Body of pancreas (tissue), 4 donors: ENCODE results near the gene TGM4. TPM values are rescaled to one million over a fixed set of nuclear protein-coding genes. Genes with fewer than 3 reads are reported as not detected.

Experiments
- ATAC-seq: fragments of 150-250 bp; one replicate; pipeline ENCODE4 v1.9.1; 2016
- DNase-seq, 4 donors: peaks; one replicate each; pipeline ENCODE4 v3.0.0-alpha.2; 2019
- H3K27ac ChIP-seq, 4 donors: fragments of 200-600 bp; sonication (generic); 1 replicate in 3 of 4; 2 replicates in 1 of 4; pipeline versions ENCODE4 v1.5.1 to v1.6.1; 2016 to 2019; ENCODE audit warnings: mild to moderate bottlenecking in 1 of 4, mixed read lengths in 1 of 4, moderate library complexity in 1 of 4
- H3K27me3 ChIP-seq, 2 donors: fragments of 200-600 bp; sonication (generic); one replicate each; pipeline ENCODE4 v1.6.0; 2016; ENCODE audit warnings: mild to moderate bottlenecking in 1 of 2
- H3K36me3 ChIP-seq, 2 donors: fragments of 200-600 bp; sonication (generic); replicated peaks in 1 of 2; 2 replicates each; pipeline ENCODE4 v1.5.1; 2016; ENCODE audit warnings: low read depth in 2 of 2; ENCODE audit not compliant: insufficient read depth in 1 of 2
- H3K4me1 ChIP-seq: fragments of 200-600 bp; sonication (generic); one replicate; pipeline ENCODE4 v1.6.0; 2016
- H3K4me3 ChIP-seq, 2 donors: fragments of 200-600 bp; sonication (generic); 1 replicate in 1 of 2; 2 replicates in 1 of 2; pipeline ENCODE4 v1.5.1; 2016 to 2019
- H3K9me3 ChIP-seq, 3 donors: fragments of 200-600 bp; sonication (generic); 1 replicate in 2 of 3; 2 replicates in 1 of 3; pipeline ENCODE4 v1.5.1; 2016
- CTCF ChIP-seq, 7 experiments: fragments of 450-650 bp in 4 of 7; fragments of 200-600 bp in 3 of 7; sonication (generic) in 3 of 7; IDR thresholded peaks; one replicate each; pipeline ENCODE4 v1.5.1; 2016 to 2019; ENCODE audit warnings: antibody characterized with exemption in 7 of 7
- POLR2A ChIP-seq, 3 donors: fragments of 450-650 bp; IDR thresholded peaks; one replicate each; pipeline ENCODE4 v1.6.1; 2016; ENCODE audit warnings: antibody characterized with exemption in 3 of 3, mild to moderate bottlenecking in 2 of 3
- WGBS, 2 donors: methylation state at CpG; one replicate each; pipeline ENCODE4 v1.1.5; 2017; 5-methylcytosine and 5-hydroxymethylcytosine counted together
- intact Hi-C: fragments of 100-400 bp; cut with DNase I; formaldehyde crosslinking; loops from one replicate; pipeline ENCODE4 v1.15.1; 2023
- total RNA-seq, 2 donors: library from RNA; depleted of rRNA; stranded (reverse); fragments of >200 nt; gene quantifications; one replicate each; pipeline ENCODE4 v1.1.0, GENCODE V29; 2016

The TGM4 gene
- total RNA-seq, 2 donors from 2014 or later = not detected

- Histone ChIP-seq H3K4me3 (no peak overlapping the region), H3K9me3 (no peaks in the 10 kb centered on the region), H3K27ac (no peak overlapping the region), H3K36me3 (no peaks in the 10 kb centered on the region), H3K27me3 (no peaks in the 10 kb centered on the region), H3K4me1 (no peaks in the 10 kb centered on the region)
- 70 to 79% methylated on average over 3 of the region's 3 CpGs for WGBS, 2 donors
- intact Hi-C loops = no loop called here
- ATAC-seq (no peak), DNase-seq (no peak)
- TF ChIP-seq POLR2A (IDR thresholded peaks at IDR 0.05) = no peak
- no peak for TF ChIP-seq CTCF (IDR thresholded peaks at IDR 0.05)
Measured at GRCh38 chr3:44892689-44893088, 18.3 kb downstream of the TGM4 start.

DNA sequence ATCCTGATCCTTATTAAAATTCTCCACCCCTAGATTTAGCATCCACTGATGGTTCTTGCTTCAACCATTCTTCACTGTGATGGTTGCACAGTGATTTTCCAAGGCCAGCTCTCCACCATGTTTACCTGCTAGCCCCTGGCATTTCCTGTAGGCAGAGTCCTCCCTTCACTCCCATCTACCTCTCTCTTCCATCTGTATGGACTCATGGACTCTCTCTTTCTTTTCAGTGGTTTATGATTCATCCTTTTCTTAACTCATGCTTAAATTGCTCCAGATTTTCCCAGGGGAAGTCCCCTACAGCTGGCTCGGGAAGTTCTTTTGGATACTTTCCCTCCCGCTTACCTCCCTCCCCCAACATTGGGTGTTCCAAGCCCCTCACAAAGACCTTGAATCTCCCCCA is 18.7 kb downstream of the TGM4 start:
- no peak for ATAC-seq
- Histone ChIP-seq H3K36me3 (no peaks in the 10 kb centered on the region), H3K27me3 (no peaks in the 10 kb centered on the region), H3K4me1 (no peaks in the 10 kb centered on the region), H3K4me3 (no peak overlapping the region), H3K9me3 (no peaks in the 10 kb centered on the region), H3K27ac (no peak overlapping the region)
- intact Hi-C loops = no loop called here
- no peak for DNase-seq
- 55 to 68% methylated on average over 2 of the region's 2 CpGs for WGBS, 2 donors
- no peak for TF ChIP-seq CTCF (IDR thresholded peaks at IDR 0.05)
- TF ChIP-seq POLR2A (IDR thresholded peaks at IDR 0.05) = no peak

- TF ChIP-seq CTCF (IDR thresholded peaks at IDR 0.05) (no peak), POLR2A (IDR thresholded peaks at IDR 0.05) (no peak)
- no peaks in the 10 kb centered on the region for H3K4me1 ChIP-seq
- no peak overlapping the region for H3K27ac ChIP-seq
- 21 to 40% methylated on average over 3 to 5 of the region's 5 CpGs for WGBS, 2 donors
- DNase-seq = no peak
- no peak for ATAC-seq
- no peak overlapping the region for H3K4me3 ChIP-seq
- H3K36me3 ChIP-seq = no peaks in the 10 kb centered on the region
- H3K27me3 ChIP-seq = no peaks in the 10 kb centered on the region
- no peaks in the 10 kb centered on the region for H3K9me3 ChIP-seq
- intact Hi-C loops = no loop called here
Measured at GRCh38 chr3:44894485-44894884, 20.1 kb downstream of the TGM4 start.

DNA sequence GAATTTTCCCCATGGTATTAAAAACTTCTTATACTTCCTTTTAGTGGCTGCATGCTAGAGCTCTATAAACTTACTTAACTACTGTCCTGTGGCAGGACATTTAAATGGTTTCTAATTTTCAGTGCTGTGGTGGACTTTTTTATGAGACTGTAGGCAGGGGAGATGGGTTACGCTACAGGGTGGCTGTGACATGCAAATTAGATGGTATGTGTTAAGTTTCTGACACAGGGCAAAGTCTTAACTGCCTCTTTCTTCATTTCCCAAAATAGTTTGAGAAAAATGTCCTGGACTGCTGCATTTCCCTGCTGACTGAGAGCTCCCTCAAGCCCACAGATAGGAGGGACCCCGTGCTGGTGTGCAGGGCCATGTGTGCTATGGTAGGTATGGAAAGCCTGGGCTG is 22.0 kb downstream of the TGM4 start:
- no peaks in the 10 kb centered on the region for H3K4me1 ChIP-seq
- no peaks in the 10 kb centered on the region for H3K36me3 ChIP-seq
- no peak overlapping the region for H3K27ac ChIP-seq
- no peaks in the 10 kb centered on the region for H3K9me3 ChIP-seq
- WGBS, 2 donors = 77 to 92% methylated on average over 2 of the region's 2 CpGs
- TF ChIP-seq POLR2A (IDR thresholded peaks at IDR 0.05) = no peak
- TF ChIP-seq CTCF (IDR thresholded peaks at IDR 0.05) = no peak
- DNase-seq (no peak), ATAC-seq (no peak)
- intact Hi-C loops = no loop called here
- no peaks in the 10 kb centered on the region for H3K27me3 ChIP-seq
- H3K4me3 ChIP-seq = no peak overlapping the region

GRCh38 chr3:44899683-44900367 is 25.4 kb downstream of the TGM4 start:
- DNase-seq (no peak), ATAC-seq (no peak)
- Histone ChIP-seq H3K27ac (no peak overlapping the region), H3K36me3 (no peaks in the 10 kb centered on the region), H3K4me1 (no peaks in the 10 kb centered on the region), H3K4me3 (no peak overlapping the region), H3K27me3 (no peaks in the 10 kb centered on the region), H3K9me3 (no peaks in the 10 kb centered on the region)
- intact Hi-C loops = no loop called here
- 55 to 56% methylated on average over 12 to 13 of the region's 13 CpGs for WGBS, 2 donors
- TF ChIP-seq CTCF (IDR thresholded peaks at IDR 0.05) (no peak), POLR2A (IDR thresholded peaks at IDR 0.05) (no peak)
